SH-SY5Y (cell line): ENCODE measurements around the gene CA10.

ENCODE experiments used
- GATA2 ChIP-seq: IDR thresholded peaks from 2 replicates; pipeline ENCODE4 v1.6.1; 2011; ENCODE audit warnings: mild to moderate bottlenecking, low read depth, low read length
- GATA3 ChIP-seq: IDR thresholded peaks from 2 replicates; pipeline ENCODE4 v1.6.1; 2011; ENCODE audit warnings: low read depth, mild to moderate bottlenecking, low read length, moderate library complexity

DNA sequence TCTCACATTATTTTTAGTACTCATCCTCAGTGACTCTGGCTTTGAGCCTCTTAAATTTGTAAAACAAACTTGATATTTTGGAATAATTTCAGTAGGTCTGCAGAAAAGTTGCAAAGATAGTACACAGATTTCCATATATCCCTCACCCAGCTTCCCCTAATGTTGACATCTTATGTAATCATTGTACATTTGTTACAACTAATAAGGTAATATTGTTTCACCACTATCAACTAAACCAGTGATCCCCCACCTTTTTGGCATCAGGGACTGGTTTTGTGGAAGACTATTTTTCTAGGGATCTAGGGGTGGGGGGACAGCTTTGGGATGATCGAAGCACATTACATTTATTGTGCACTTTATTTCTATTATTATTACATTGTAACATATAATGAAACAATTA is 391.2 kb downstream of the CA10 start:
- no peak for TF ChIP-seq GATA2
- TF ChIP-seq GATA3 = no peak
